HepG2 (cell line): ENCODE data around the gene DHX32. TPM values are rescaled to one million over a fixed set of nuclear protein-coding genes. Genes with fewer than 3 reads are reported as not detected.

Source experiments
- ELF3 ChIP-seq: IDR thresholded peaks from 2 replicates; pipeline ENCODE4 v1.6.1; 2016; ENCODE audit warnings: missing genetic modification reagents, missing compliant biosample characterization
- EP300 ChIP-seq, 3 experiments: sonication (generic) in 1 of 3; formaldehyde crosslinking in 1 of 3; IDR thresholded peaks; 2 replicates each; pipeline versions ENCODE4 v1.5.1 to v1.6.1; 2011 to 2020; ENCODE audit warnings: low read depth in 2 of 3, low read length in 2 of 3, borderline replicate concordance in 1 of 3, improper control_type of control experiment in 1 of 3, mild to moderate bottlenecking in 1 of 3, missing genetic modification reagents in 1 of 3, moderate library complexity in 1 of 3
- FOXP1 ChIP-seq, 2 experiments: fragments of 450-650 bp in 1 of 2; IDR thresholded peaks; 2 replicates each; pipeline ENCODE4 v1.6.1; 2017 to 2018; ENCODE audit warnings: antibody characterized with exemption in 1 of 2
- GABPB1 ChIP-seq: IDR thresholded peaks from 2 replicates; pipeline ENCODE4 v1.6.1; 2016; ENCODE audit warnings: mild to moderate bottlenecking, missing genetic modification reagents, moderate library complexity, missing compliant biosample characterization
- IKZF1 ChIP-seq: fragments of 450-650 bp; IDR thresholded peaks from 2 replicates; pipeline ENCODE4 v1.7.1; 2016
- IKZF4 ChIP-seq: sonication (generic); formaldehyde crosslinking; IDR thresholded peaks from 2 replicates; pipeline ENCODE4 v1.5.1; 2020; ENCODE audit warnings: borderline replicate concordance, mild to moderate bottlenecking, low read depth, missing genetic modification reagents; ENCODE audit errors: not compliant biosample characterization
- ISL2 ChIP-seq: sonication (generic); formaldehyde crosslinking; IDR thresholded peaks from 2 replicates; pipeline ENCODE4 v1.5.0; 2020; ENCODE audit warnings: missing genetic modification reagents
- KAT7 ChIP-seq: IDR thresholded peaks from 2 replicates; pipeline ENCODE4 v1.6.1; 2018; ENCODE audit warnings: borderline replicate concordance, missing compliant biosample characterization
- PITX1 ChIP-seq: sonication (generic); formaldehyde crosslinking; IDR thresholded peaks from 2 replicates; pipeline ENCODE4 v1.5.1; 2020; ENCODE audit warnings: mild to moderate bottlenecking, missing genetic modification reagents
- REL ChIP-seq: sonication (generic); formaldehyde crosslinking; conservative IDR thresholded peaks from 2 replicates; pipeline ENCODE4 v1.8.0; 2022; ENCODE audit warnings: mild to moderate bottlenecking, missing genetic modification reagents, moderate library complexity
- SAP130 ChIP-seq: IDR thresholded peaks from 2 replicates; pipeline ENCODE4 v1.6.1; 2016; ENCODE audit warnings: low read depth
- SETDB1 ChIP-seq: sonication (generic); formaldehyde crosslinking; IDR thresholded peaks from 2 replicates; pipeline ENCODE4 v1.5.1; 2020; ENCODE audit warnings: missing genetic modification reagents, mild to moderate bottlenecking, borderline replicate concordance
- SOX6 ChIP-seq, 2 experiments: fragments of 450-650 bp in 1 of 2; sonication (generic) in 1 of 2; formaldehyde crosslinking in 1 of 2; IDR thresholded peaks; 2 replicates each; pipeline versions ENCODE4 v1.4.0 to v1.6.1; 2017 to 2020; ENCODE audit warnings: antibody characterized with exemption in 1 of 2, mild to moderate bottlenecking in 1 of 2, missing genetic modification reagents in 1 of 2
- TAF15 ChIP-seq: fragments of 200-400 bp; formaldehyde crosslinking; IDR thresholded peaks from one replicate; pipeline ENCODE4 v1.6.1; 2018; ENCODE audit warnings: mild to moderate bottlenecking, low read depth, low read length; ENCODE audit not compliant: poor library complexity, severe bottlenecking
- TGIF2 ChIP-seq: IDR thresholded peaks from 2 replicates; pipeline ENCODE4 v1.6.1; 2016; ENCODE audit warnings: control low read depth, missing compliant biosample characterization
- TMF1 ChIP-seq: sonication (generic); formaldehyde crosslinking; IDR thresholded peaks from 2 replicates; pipeline ENCODE4 v1.8.1; 2022; ENCODE audit warnings: low read depth, missing genetic modification reagents
- ZNF282 ChIP-seq: fragments of 450-650 bp; IDR thresholded peaks from 2 replicates; pipeline ENCODE4 v1.6.1; 2018; ENCODE audit not compliant: partially characterized antibody
- ZNF34 ChIP-seq: sonication (generic); formaldehyde crosslinking; IDR thresholded peaks from 2 replicates; pipeline ENCODE4 v1.4.0; 2020; ENCODE audit warnings: mild to moderate bottlenecking, missing genetic modification reagents, borderline replicate concordance
- ZNF713 ChIP-seq: sonication (generic); formaldehyde crosslinking; IDR thresholded peaks from 2 replicates; pipeline ENCODE4 v1.4.0; 2020; ENCODE audit warnings: mild to moderate bottlenecking, missing genetic modification reagents
- polyA plus RNA-seq, 8 experiments: library from polyadenylated mRNA; depleted of rRNA in 3 of 8; stranded (reverse) in 7 of 8; unstranded in 1 of 8; fragments of >200 nt; fragmentation: Illumina TruSeq in 4 of 8; extraction: Trizol in 4 of 8; gene quantifications; 2 replicates each; pipeline versions ENCODE4 v1.2.1 to v1.2.3, GENCODE V29; 2011 to 2016; ENCODE audit warnings: low read depth in 4 of 8, missing spikeins in 1 of 8, mixed read lengths in 1 of 8; ENCODE audit not compliant: insufficient read depth in 1 of 8
- total RNA-seq, 5 experiments: library from RNA; depleted of rRNA; stranded (reverse); fragments of >200 nt; fragmentation: Illumina TruSeq; extraction: Trizol; gene quantifications; 2 replicates each; pipeline ENCODE4 v1.2.3, GENCODE V29; 2016; ENCODE audit warnings: low read depth in 1 of 5
- TF ChIP-seq, protein P1 (sequence below): sonication (generic); formaldehyde crosslinking; IDR thresholded peaks from 2 replicates; pipeline ENCODE4 v1.4.0; 2020; ENCODE audit warnings: missing genetic modification reagents
- TF ChIP-seq, protein P2 (sequence below): sonication (generic); formaldehyde crosslinking; conservative IDR thresholded peaks from 2 replicates; pipeline ENCODE4 v1.8.0; 2022; ENCODE audit warnings: missing genetic modification reagents
- TF ChIP-seq, protein P3 (sequence below): sonication (generic); formaldehyde crosslinking; IDR thresholded peaks from 2 replicates; pipeline ENCODE4 v1.4.0; 2020; ENCODE audit warnings: missing genetic modification reagents, borderline replicate concordance

Gene DHX32
- total and polyA plus RNA-seq, 2 of the 13 experiments (the other 11 are each of a cell fraction or from before 2014, with no cell fraction given) = 15.5 to 16.5 TPM

DNA sequence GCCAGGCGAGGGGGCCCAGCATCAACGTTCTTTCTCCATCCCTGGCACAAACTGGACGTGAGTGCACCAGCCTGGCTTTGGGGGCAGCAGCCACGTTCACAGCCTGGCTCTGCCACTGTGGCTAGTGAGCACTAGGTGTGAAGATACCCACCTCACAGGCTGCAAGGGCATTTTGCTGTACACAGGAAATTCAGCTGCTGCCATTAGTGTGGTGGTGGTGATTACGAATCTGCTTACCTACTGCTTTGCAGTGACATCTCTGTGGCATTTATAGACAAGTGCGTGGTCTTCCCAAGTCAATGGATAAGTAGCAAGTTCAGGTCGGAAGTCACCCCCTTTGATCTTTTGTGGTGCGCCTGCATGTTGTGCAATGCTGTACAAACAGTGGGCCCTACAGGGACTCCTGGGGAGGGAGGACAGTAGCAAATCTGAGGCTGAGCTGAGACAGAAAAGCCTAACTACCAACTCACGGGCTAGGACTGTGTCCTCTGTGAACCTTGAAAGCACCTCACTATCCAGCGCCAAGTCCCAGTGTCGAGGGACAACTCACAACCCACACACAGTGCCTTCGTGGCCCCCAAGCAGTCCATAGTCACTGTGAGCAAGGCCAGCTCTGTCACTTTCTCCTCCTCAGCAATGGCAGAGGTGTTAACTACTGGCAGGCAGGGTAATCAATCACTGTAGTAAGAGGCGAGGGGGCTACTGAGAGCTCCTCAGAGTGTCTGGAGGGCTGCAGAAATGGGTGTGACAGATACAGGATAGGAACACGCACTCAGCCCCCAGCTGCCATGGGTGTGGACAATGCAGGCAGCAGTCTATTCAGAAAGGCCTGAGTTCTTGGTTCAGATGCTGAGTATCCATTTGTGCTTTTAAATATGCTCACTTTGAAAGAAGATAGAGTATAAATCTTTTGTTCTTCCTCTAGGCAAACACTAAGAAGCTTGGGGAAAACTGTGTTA is 88.5 kb downstream of the DHX32 start (continued):
- TF ChIP-seq TMF1 (CRISPR knock-in tag) (no peak), SETDB1 (no peak), IKZF1 (no peak), SAP130 (CRISPR knock-in tag) (peak; percentile 92), TAF15 (no peak), EP300 (IDR thresholded peaks at IDR 0.05; ENCODE audit: low read depth in 2 of 2, low read length in 2 of 2) (peak; percentile 57 to 92; a peak in 2 of 4 replicates), EP300 (CRISPR knock-in tag; IDR thresholded peaks at IDR 0.05; ENCODE audit: borderline replicate concordance) (peak; percentile 85), IKZF4 (no peak), SOX6 (IDR thresholded peaks at IDR 0.05) (no peak), SOX6 (CRISPR knock-in tag; IDR thresholded peaks at IDR 0.05) (peak; percentile 97), ZNF34 (peak; percentile 82; the same call in 1 of the 2 replicates), ISL2 (CRISPR knock-in tag) (peak; percentile 95), FOXP1 (IDR thresholded peaks at IDR 0.05) (no peak), FOXP1 (CRISPR knock-in tag; IDR thresholded peaks at IDR 0.05) (peak; percentile 95), GABPB1 (CRISPR knock-in tag) (peak; percentile 59), ELF3 (peak; percentile 94), TGIF2 (peak; percentile 85; the same call in 1 of the 2 replicates), KAT7 (0 out of 2 replicates have a peak, but pooled peaks have one; percentile 37), ZNF282 (no peak), REL (0 out of 2 replicates have a peak, but pooled peaks have one; percentile 40), PITX1 (CRISPR knock-in tag) (peak; percentile 95), ZNF713 (CRISPR knock-in tag) (0 out of 2 replicates have a peak, but pooled peaks have one; percentile 79)
- TF ChIP-seq, protein P1, sequence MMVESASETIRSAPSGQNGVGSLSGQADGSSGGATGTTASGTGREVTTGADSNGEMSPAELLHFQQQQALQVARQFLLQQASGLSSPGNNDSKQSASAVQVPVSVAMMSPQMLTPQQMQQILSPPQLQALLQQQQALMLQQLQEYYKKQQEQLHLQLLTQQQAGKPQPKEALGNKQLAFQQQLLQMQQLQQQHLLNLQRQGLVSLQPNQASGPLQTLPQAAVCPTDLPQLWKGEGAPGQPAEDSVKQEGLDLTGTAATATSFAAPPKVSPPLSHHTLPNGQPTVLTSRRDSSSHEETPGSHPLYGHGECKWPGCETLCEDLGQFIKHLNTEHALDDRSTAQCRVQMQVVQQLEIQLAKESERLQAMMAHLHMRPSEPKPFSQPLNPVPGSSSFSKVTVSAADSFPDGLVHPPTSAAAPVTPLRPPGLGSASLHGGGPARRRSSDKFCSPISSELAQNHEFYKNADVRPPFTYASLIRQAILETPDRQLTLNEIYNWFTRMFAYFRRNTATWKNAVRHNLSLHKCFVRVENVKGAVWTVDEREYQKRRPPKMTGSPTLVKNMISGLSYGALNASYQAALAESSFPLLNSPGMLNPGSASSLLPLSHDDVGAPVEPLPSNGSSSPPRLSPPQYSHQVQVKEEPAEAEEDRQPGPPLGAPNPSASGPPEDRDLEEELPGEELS (CRISPR knock-in tag) = peak; percentile 96
- TF ChIP-seq, protein P2, sequence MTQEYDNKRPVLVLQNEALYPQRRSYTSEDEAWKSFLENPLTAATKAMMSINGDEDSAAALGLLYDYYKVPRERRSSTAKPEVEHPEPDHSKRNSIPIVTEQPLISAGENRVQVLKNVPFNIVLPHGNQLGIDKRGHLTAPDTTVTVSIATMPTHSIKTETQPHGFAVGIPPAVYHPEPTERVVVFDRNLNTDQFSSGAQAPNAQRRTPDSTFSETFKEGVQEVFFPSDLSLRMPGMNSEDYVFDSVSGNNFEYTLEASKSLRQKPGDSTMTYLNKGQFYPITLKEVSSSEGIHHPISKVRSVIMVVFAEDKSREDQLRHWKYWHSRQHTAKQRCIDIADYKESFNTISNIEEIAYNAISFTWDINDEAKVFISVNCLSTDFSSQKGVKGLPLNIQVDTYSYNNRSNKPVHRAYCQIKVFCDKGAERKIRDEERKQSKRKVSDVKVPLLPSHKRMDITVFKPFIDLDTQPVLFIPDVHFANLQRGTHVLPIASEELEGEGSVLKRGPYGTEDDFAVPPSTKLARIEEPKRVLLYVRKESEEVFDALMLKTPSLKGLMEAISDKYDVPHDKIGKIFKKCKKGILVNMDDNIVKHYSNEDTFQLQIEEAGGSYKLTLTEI (CRISPR knock-in tag) = no peak
- TF ChIP-seq, protein P3, sequence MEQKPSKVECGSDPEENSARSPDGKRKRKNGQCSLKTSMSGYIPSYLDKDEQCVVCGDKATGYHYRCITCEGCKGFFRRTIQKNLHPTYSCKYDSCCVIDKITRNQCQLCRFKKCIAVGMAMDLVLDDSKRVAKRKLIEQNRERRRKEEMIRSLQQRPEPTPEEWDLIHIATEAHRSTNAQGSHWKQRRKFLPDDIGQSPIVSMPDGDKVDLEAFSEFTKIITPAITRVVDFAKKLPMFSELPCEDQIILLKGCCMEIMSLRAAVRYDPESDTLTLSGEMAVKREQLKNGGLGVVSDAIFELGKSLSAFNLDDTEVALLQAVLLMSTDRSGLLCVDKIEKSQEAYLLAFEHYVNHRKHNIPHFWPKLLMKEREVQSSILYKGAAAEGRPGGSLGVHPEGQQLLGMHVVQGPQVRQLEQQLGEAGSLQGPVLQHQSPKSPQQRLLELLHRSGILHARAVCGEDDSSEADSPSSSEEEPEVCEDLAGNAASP (CRISPR knock-in tag) = peak; percentile 93; the same call in 1 of the 2 replicates
